Adrenal gland (tissue), 12 donors: ENCODE measurements around the gene RGMB. TPM values are rescaled to one million over a fixed set of nuclear protein-coding genes. Genes with fewer than 3 reads are reported as not detected.

Source experiments
- DNase-seq, 7 donors: peaks; one replicate each; pipeline ENCODE4 v3.0.0-alpha.2; 2019 to 2020
- H3K27ac ChIP-seq, 5 donors: fragments of 200-600 bp; sonication (generic) in 4 of 5; 1 replicate in 3 of 5; 2 replicates in 2 of 5; pipeline versions ENCODE4 v1.5.1 to v1.8.0; 2016 to 2020; ENCODE audit warnings: mild to moderate bottlenecking in 1 of 5
- H3K27me3 ChIP-seq: fragments of 200-600 bp; 2 replicates; pipeline ENCODE4 v1.8.0; 2021
- H3K36me3 ChIP-seq, 2 donors: fragments of 200-600 bp; replicated peaks in 1 of 2; 1 replicate in 1 of 2; 2 replicates in 1 of 2; pipeline versions ENCODE4 v1.5.1 to v1.8.0; 2018 to 2022
- H3K4me1 ChIP-seq, 2 donors: fragments of 200-600 bp; replicated peaks in 1 of 2; 1 replicate in 1 of 2; 2 replicates in 1 of 2; pipeline versions ENCODE4 v1.5.1 to v1.8.0; 2018 to 2021
- H3K4me3 ChIP-seq, 4 donors: fragments of 200-600 bp; sonication (generic) in 3 of 4; one replicate each; pipeline ENCODE4 v1.5.1; 2016 to 2018
- H3K9me3 ChIP-seq, 3 donors: fragments of 200-600 bp; sonication (generic) in 1 of 3; replicated peaks in 1 of 3; 1 replicate in 2 of 3; 2 replicates in 1 of 3; pipeline versions ENCODE4 v1.5.1 to v1.8.0; 2016 to 2021
- CTCF ChIP-seq, 6 experiments: fragments of 450-650 bp in 4 of 6; fragments of 200-600 bp in 2 of 6; sonication (generic) in 1 of 6; IDR thresholded peaks; 1 replicate in 5 of 6; 2 replicates in 1 of 6; pipeline versions ENCODE4 v1.5.1 to v1.8.0; 2016 to 2021; ENCODE audit warnings: antibody characterized with exemption in 6 of 6, mild to moderate bottlenecking in 2 of 6, moderate library complexity in 1 of 6
- POLR2A ChIP-seq, 2 donors: fragments of 450-650 bp; IDR thresholded peaks; one replicate each; pipeline ENCODE4 v1.6.1; 2017; ENCODE audit warnings: antibody characterized with exemption in 2 of 2, mild to moderate bottlenecking in 2 of 2, moderate library complexity in 1 of 2
- WGBS, 4 donors: extraction: QIAGEN DNeasy Blood & Tissue Kit in 2 of 4; methylation state at CpG; one replicate each; pipeline versions ENCODE4 v1.1.5 to v1.1.7; 2013 to 2017; 5-methylcytosine and 5-hydroxymethylcytosine counted together
- intact Hi-C, 2 donors: fragments of 100-400 bp; cut with DNase I; formaldehyde crosslinking; loops; one replicate each; pipeline versions ENCODE4 v1.14.1 to v1.15.0; 2022 to 2023
- polyA plus RNA-seq, 3 donors: library from polyadenylated mRNA; stranded (reverse); fragments of 200-250 nt in 2 of 3; fragments of 350-450 nt in 1 of 3; fragmentation: Illumina TruSeq in 1 of 3; extraction: RNeasy Lipid Tissue Mini Kit (QIAGEN cat#74804) in 1 of 3; gene quantifications; one replicate each; pipeline ENCODE4 v1.2.3, GENCODE V29; 2013 to 2014
- total RNA-seq, 9 donors: library from RNA; depleted of rRNA in 4 of 9; stranded (reverse); fragments of >200 nt in 4 of 9; fragments of 120-200 nt in 1 of 9; fragmentation: NEBNext Ultra II Directional in 1 of 9; extraction: Animal tissue kit (Norgen Biotek cat#: 25700) in 1 of 9; gene quantifications; one replicate each; pipeline versions ENCODE4 v1.1.0 to v1.2.4, GENCODE V29; 2013 to 2023
- donor health status: healthy with polysubstance abuse.
- donor health status: Bipolar disorder and iron deficiency.
- donor health status: DM: yes; HTN: yes; CAD: no.
- donor health status: DM: no; HTN: no; CAD: no.
- donor health status: DM: no; HTN: no; CAD: no.
- donor health status: DM: yes; HTN: yes; CAD: no.

The RGMB gene
- total and polyA plus RNA-seq, 12 donors: 1.0 to 14.4 (median 9.6) TPM

DNA sequence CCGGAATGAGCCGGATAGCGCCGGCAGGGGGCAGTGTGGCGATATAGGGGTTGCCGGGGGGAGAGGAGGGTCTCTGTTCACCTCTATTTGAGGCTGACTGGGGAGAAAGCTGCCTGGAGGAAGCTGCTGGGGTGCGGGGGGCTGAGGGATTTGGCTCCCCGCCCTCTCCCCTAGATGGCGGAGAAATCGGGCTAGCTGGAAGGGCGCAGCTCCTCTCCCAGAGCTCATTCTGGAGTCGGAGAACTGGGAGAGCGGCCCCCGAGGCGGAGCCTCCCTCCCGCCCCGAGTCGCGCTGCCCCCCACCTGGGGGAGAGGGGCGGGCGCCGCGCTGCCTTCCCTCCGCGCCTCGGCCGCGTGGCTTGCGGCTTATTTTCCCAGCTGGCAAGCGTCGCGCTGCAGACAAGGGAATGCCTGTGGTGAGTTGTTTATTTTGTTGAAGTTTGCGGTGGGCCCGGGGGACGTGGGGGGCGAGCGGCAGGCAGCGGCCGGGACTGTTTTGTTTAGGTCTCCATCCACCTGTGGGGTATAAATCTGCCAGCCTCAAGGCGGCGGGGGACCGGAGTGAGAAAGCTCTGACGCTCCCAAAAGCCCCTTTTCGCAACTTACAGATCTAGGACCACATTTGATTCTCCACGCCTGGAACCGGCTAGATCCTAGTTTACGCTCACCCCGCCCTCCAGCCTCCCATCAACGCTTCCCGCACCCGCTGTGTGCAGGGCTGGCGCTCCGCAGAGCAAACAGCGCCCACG, 4.1 kb upstream of the RGMB start:
- 0 to 1% (median 1%) methylated on average over 5 to 55 of the region's 55 CpGs for WGBS, 4 donors
- no peaks in the 10 kb centered on the region for H3K36me3 ChIP-seq
- H3K27ac ChIP-seq: peak overlapping the region in 1 of 5 donors; percentile 79
- DNase-seq: peak in 5 of 7 donors; percentile 32 to 55 (median 37)
- H3K27me3 ChIP-seq: peaks cover 6% of the 10 kb centered on the region
- H3K4me1 ChIP-seq: peaks cover 17 to 38% of the 10 kb centered on the region in 2 donors
- intact Hi-C loops: no loop called here
- H3K9me3 ChIP-seq: no peaks in the 10 kb centered on the region
- TF ChIP-seq POLR2A (IDR thresholded peaks at IDR 0.05): no peak
- TF ChIP-seq CTCF (IDR thresholded peaks at IDR 0.05): peak; percentile 20 to 54 (median 50)
- H3K4me3 ChIP-seq: peak overlapping the region in 3 of 4 donors; percentile 54 to 67 (median 62)

- H3K4me3 ChIP-seq: peak overlapping the region; percentile 21 to 67 (median 58)
- no peak for TF ChIP-seq POLR2A (IDR thresholded peaks at IDR 0.05)
- TF ChIP-seq CTCF (IDR thresholded peaks at IDR 0.05): no peak
- intact Hi-C loops: no loop called here
- H3K27me3 ChIP-seq: peaks cover 3% of the 10 kb centered on the region
- H3K9me3 ChIP-seq: no peaks in the 10 kb centered on the region
- no peaks in the 10 kb centered on the region for H3K36me3 ChIP-seq
- H3K27ac ChIP-seq: peak overlapping the region in 3 of 5 donors; percentile 65 to 79 (median 76)
- WGBS, 4 donors: 0 to 1% (median 0%) methylated on average over 8 to 12 of the region's 12 CpGs
- peaks cover 17 to 41% of the 10 kb centered on the region in 2 donors for H3K4me1 ChIP-seq
- peak in 4 of 7 donors; percentile 25 to 55 (median 32) for DNase-seq
Measured at GRCh38 chr5:98769959-98770208, 3.6 kb upstream of the RGMB start.

DNA sequence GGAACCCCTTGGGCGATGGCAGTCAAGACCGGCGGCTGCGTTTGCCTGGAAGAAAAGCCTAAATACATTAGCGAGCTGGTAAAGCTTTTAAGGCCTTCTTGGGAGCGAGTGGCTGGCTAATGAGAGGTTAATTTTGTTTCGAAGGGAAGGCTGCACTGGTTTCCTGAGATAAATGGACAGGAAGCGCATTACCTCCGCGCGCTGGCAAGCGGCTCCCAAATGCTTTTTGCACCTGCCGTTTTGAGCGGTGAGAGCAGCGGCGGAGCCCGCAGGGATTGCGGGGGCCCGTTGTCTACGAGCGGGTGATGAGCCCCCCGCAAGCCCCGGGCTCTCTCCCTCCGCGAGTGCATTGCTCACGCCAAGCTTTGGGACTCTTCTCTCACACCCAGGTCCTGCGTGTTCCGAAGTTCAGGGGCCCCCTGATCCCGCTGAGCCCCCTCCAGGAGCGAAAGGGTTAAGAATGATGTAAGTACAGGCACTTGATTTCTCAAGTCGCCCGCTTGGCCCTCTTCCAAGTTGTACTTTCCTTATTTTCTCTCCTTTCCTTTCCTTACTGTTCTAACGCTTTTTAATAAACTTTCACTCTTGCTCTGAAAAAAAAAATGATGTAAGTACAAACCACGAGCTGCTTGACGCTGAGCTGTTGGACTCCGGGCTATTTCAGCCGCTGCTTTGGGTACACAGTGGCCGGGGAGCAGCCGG, 3.1 kb upstream of the RGMB start:
- WGBS, 4 donors: 0 to 1% (median 0%) methylated on average over 25 to 39 of the region's 39 CpGs

More for the DNA sequence above, 3.1 kb upstream of the RGMB start:
- intact Hi-C loops: no loop called here
- Histone ChIP-seq H3K4me1 (peaks cover 17 to 45% of the 10 kb centered on the region in 2 donors), H3K27me3 (no peaks in the 10 kb centered on the region), H3K4me3 (peak overlapping the region; percentile 21 to 67 (median 58)), H3K36me3 (no peaks in the 10 kb centered on the region), H3K9me3 (no peaks in the 10 kb centered on the region), H3K27ac (peak overlapping the region in 4 of 5 donors; percentile 1 to 79 (median 70))
- peak in 1 of 2 donors; percentile 18 for TF ChIP-seq POLR2A (IDR thresholded peaks at IDR 0.05)
- no peak for TF ChIP-seq CTCF (IDR thresholded peaks at IDR 0.05)
- DNase-seq: peak; percentile 33 to 76 (median 58)
